Hepatocyte (in vitro differentiated cells): ENCODE results near the gene NINJ2.

Experiments used
- CTCF ChIP-seq: fragments of 200-600 bp; sonication (generic); IDR thresholded peaks from 2 replicates; pipeline ENCODE4 v1.5.1; 2016; ENCODE audit warnings: antibody characterized with exemption, mild to moderate bottlenecking; ENCODE audit not compliant: poor library complexity
- EZH2 ChIP-seq: fragments of 200-600 bp; sonication (generic); IDR thresholded peaks from 2 replicates; pipeline ENCODE4 v1.6.1; 2016; ENCODE audit warnings: antibody characterized with exemption, mild to moderate bottlenecking, borderline replicate concordance

DNA sequence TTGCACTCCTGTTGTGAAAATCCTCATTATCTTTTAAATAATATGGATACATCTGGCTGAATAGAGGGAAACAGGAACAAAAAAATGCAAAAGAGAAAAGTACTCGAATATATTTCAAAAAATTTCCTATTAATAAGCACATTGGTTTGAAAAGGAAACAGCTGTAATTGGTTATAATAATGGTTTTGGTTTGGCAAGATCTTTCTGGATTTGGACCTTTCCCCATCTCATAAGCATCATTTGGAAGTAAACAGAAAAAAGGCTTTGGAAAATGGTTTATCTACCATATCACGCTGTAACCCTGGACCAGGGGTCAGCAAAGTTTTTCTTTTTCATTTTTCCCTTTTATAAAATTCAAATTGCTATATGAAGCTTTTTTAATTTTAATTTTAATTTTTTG lies 2.8 kb upstream of the NINJ2 start:
- TF ChIP-seq CTCF (no peak), EZH2 (no peak)
